KOPT-K1 (cell line): ENCODE results near the gene VSIG10L2.

Experiments
- H3K27ac ChIP-seq: fragments of 200-600 bp; sonication (generic); 2 replicates; pipeline ENCODE4 v1.5.1; 2016; ENCODE audit warnings: antibody characterized with exemption, mild to moderate bottlenecking, low read depth, low read length; ENCODE audit not compliant: poor library complexity, severe bottlenecking
- H3K36me3 ChIP-seq: fragments of 200-600 bp; sonication (generic); 2 replicates; pipeline ENCODE4 v1.5.1; 2017; ENCODE audit warnings: antibody characterized with exemption, mild to moderate bottlenecking, low read length, moderate library complexity; ENCODE audit not compliant: insufficient read depth
- H3K9me3 ChIP-seq: fragments of 200-600 bp; sonication (generic); 2 replicates; pipeline ENCODE4 v1.5.1; 2017; ENCODE audit warnings: antibody characterized with exemption, low read length, mild to moderate bottlenecking; ENCODE audit not compliant: insufficient read depth, poor library complexity, severe bottlenecking

The VSIG10L2 gene

DNA sequence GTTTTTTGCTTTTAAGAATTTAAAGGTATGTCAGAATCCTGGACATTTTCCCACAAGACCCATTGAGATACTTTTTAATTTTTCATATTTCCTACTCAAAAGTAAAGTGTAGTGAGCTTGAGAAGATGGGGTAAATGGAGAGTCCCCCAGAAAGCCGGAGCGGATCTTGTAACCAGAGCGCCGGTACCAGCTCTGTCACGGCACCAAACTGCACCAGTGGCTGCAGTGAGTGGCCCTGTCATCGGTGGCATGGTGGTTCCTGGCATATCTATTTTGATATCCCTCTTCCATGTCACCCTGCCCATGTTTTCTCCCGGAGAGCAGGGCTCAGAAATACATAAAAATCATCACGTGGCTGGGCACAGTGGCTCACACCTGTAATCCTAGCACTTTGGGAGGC, 22.2 kb upstream of the VSIG10L2 start:
- Histone ChIP-seq H3K9me3 (no peaks in the 10 kb centered on the region), H3K36me3 (no peaks in the 10 kb centered on the region), H3K27ac (no peak overlapping the region)

DNA sequence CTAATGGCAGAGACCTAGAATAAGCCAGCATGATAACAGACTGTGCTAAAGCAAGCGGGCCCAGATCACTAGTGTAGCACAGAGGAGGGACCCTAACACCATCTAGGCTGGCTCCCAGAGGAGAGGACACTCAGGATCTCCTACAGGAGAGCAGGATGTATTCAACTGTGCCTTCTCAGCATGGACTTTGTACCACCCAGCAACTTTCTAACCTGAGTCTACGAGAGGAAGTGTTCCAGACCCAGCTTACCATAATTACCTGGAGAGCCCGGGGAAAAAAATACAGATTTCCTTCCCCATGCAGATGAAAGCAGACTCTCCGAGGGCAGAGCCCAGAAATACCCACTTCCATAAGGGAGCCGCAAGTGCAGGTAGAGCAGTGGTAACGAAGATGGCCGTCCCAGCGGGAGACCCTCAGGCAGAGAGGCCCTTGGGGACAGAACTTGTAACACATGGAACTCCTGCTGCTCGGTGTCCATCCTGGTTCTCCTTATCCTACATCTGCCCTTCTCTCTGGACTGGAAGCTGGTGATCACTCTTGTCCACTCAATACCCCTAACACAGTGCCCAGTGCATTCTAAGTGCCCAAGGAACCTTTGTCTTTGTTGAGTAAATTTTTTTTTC, 21.3 kb upstream of the VSIG10L2 start:
- Histone ChIP-seq H3K36me3 (no peaks in the 10 kb centered on the region), H3K9me3 (no peaks in the 10 kb centered on the region), H3K27ac (no peak overlapping the region)

DNA sequence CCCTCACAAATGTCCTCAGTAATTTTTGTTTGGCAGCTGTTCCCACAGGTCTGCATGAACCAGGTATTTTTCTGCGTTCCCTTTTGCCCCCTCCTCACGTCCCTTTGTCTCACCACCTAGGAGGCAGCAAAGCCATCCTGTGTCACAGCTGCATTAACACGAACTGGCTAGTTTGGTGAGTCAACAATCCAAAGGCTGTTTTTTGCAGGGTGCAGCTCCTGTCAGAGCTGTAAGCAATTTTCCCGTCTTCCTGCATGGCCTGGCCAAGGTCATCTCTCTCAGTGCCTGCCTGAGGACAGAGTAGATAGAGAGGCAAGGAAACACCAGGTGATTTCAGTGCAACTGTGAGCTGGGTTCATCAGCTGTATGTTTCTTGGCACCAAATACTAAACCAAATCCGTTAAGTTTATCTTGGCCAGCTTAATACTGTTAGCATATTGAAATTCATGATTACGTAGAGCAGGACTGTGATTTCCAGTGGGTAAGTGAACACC, 20.6 kb upstream of the VSIG10L2 start:
- no peak overlapping the region for H3K27ac ChIP-seq
- no peaks in the 10 kb centered on the region for H3K9me3 ChIP-seq
- no peaks in the 10 kb centered on the region for H3K36me3 ChIP-seq

DNA sequence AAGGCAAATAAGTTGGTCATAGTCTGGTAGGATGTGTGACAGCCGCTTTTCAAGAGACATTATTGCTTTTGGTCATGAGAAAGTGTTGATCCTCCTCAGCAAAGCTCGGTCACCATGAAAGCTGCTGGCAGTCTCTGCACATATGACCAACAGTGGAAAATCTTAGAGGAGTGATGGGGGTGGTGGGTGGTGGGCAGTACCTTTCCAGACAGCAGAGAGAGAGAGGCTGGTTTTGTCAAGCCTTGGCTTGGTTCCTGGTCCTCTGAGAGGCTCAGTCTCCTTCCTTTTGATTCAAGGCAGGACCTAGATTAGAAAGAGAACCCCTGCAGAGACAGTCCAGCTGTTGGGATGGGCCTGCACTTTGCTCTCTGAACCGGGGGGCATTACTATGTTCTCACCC, 20.0 kb upstream of the VSIG10L2 start:
- Histone ChIP-seq H3K27ac (no peak overlapping the region), H3K36me3 (no peaks in the 10 kb centered on the region), H3K9me3 (no peaks in the 10 kb centered on the region)

DNA sequence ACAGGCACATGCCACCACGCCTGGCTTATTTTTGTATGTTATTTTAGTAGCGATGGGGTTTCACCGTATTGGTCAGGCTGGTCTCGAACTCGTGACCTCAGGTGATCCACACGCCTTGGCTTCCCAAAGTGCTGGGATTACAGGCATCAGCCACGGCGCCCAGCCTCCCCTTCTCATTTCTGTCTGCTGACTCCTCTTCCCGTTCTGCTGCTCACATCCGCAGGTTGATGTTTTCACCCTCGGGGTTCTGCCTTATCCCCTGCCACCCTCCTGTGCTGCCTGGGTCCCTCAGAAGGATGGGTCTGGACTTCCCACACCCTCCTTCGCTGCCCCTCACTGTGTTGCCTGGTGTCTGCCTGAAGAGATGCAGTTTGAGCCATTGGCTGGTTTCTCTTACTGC, 19.2 kb upstream of the VSIG10L2 start:
- H3K9me3 ChIP-seq = no peaks in the 10 kb centered on the region
- no peaks in the 10 kb centered on the region for H3K36me3 ChIP-seq
- H3K27ac ChIP-seq = no peak overlapping the region

DNA sequence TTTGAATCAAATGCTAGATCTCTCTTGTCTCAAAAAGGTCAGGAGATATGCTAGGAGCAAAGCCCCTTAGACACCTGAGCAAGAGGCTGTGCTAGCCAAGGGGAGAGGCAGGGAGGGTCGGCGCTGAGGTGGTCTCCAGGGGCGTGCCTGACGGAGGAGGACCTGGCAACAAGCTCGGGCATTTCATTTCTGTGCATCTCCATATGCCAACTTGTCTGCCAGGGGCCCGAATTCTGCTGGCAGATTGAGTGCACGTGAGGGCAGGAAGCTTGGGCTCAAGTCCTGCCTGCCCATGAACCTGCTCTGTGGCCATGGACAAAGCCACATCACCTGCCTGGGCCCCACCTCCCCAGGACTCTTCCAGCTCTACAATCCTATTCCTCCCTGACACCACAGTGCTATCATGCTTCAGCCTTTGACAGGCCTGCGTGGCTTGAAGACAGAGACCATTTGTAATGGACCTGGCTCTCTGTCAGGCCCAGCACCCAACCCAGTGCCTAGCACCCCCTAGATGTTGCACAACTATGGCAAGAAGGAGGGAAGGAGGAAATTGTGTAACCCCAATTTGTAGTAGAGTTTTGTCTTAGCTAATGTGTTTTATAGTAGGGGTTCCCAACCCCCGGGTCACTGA, 16.3 kb upstream of the VSIG10L2 start:
- no peak overlapping the region for H3K27ac ChIP-seq
- H3K9me3 ChIP-seq = no peaks in the 10 kb centered on the region
- H3K36me3 ChIP-seq = no peaks in the 10 kb centered on the region

DNA sequence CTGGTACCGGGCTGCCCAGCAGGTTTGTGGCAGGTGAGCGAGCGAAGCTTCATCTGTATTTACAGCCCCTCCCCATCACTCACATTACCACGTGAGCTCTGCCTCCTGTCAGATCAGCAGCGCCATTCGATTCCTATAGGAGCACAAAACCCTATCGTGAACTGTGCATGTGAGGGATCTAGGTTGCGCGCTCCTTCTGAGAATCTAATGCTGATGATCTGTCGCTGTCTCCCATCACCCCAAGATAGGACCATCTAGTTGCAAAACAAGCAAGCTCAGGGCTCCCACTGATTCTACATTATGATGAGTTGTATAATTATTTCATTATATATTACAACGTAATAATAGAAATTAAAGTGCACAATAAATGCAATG, 15.8 kb upstream of the VSIG10L2 start:
- Histone ChIP-seq H3K27ac (no peak overlapping the region), H3K36me3 (no peaks in the 10 kb centered on the region), H3K9me3 (no peaks in the 10 kb centered on the region)

DNA sequence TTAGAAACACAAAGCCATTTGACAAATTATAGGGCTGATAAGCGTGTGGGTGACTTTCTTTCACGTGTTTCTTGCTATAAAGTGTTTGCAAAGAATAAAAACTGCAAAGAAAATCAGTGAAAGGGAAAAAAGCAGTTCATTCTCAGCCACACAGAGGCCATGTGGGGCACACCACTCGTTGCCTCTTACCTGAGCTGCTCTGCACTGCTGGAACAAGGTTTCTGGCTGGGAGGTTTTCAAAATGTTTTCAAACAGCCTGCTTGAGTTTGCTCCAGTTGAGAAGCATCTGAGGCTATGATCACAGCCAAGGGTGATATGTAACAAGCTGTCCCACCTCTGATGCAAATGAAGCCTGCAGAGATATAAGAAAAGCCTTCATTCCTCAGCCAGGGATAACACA, 14.7 kb upstream of the VSIG10L2 start:
- H3K9me3 ChIP-seq = no peaks in the 10 kb centered on the region
- H3K27ac ChIP-seq = no peak overlapping the region
- no peaks in the 10 kb centered on the region for H3K36me3 ChIP-seq

DNA sequence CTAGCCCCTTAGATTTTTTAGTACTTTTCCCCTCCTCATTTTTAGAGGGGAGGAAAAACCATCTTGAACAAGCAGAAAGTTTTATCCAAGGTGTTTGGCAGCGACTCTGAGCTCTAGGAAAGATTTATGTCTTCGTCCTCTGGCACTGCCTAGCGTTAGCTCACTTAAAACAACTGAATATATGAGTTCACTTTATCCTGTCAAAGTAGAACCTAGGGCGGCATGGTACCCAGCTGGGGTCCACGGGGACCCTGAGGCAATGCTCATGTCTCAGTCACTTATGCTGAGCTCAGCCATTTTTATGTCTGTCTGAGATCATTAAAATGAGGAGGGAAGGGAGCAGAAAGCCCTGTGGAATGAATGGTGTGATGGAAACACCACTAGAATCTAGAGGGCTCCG, 14.2 kb upstream of the VSIG10L2 start:
- H3K36me3 ChIP-seq = no peaks in the 10 kb centered on the region
- no peak overlapping the region for H3K27ac ChIP-seq
- no peaks in the 10 kb centered on the region for H3K9me3 ChIP-seq

DNA sequence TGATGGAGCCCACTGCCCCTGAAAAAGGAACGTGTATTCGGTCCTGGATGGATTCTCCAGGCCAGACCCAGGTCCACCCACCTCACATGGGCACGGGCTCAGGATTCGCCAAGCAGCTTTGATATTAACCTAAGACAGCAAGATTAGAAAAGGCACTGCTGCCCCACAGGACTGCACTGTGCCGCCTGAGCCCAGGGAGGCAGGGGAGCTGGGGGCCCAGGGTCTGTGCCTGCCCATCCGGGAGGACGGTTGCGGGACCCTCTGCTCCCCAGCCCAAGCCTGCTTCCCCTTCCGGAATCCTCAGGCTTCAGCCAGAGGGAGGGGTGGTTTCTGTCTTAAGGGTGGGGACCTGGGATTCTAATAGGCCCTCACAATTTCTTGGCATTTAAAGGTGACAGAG, 13.5 kb upstream of the VSIG10L2 start:
- no peaks in the 10 kb centered on the region for H3K36me3 ChIP-seq
- H3K27ac ChIP-seq = no peak overlapping the region
- H3K9me3 ChIP-seq = no peaks in the 10 kb centered on the region

DNA sequence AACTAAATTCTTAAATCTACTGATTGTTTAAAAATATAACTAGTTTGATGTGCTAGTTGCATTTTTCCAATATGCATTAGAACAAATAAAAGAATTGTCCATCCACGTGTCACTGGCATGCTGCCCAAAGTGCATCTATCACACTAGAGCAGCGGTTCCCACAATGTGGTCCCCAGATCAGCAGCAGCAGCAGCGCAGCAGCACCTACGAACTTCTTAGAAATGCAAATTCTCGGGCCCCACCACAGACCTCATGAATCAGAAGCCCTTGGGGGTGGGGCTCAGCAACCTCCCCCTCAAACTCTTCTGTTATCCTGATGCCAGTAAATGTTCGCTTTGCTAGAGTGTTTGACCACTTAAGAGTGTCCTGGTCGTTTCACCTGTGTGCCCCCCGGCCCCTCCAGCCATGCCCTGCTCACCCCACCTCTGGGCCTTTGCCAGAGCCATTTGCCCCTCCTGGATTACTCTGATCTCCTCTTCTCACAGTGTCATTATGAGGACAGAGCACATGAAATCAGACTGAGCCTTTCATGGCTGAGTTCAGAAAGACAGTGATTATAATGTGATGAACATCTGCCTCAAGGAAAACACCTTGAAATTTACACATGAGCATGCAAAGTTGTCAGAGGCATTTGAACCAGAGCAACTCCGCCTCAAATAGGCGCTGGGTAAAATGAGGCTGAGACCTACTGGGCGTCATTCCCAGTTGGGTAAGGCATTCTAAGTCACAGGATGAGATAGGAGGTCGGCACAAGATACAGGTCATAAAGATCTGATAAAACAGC, 12.6 kb upstream of the VSIG10L2 start:
- Histone ChIP-seq H3K27ac (no peak overlapping the region), H3K36me3 (no peaks in the 10 kb centered on the region), H3K9me3 (no peaks in the 10 kb centered on the region)

DNA sequence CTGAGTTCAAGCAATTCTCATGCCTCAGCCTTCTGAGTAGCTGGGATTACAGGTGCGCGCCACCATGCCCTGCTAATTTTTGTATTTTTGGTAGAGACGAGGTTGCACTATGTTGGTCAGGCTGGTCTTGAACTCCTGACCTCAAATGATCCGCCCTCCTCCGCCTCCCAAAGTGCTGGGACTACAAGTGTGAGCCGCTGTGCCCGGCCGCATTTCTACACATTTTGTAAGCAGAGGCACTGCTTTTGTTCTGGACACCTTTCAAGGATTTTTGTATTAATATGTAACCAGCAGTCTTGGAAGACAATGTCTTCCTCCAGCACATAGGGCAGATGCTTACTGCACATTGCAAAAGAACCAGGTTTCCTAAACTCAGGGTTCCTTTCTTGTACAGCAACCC, 11.4 kb upstream of the VSIG10L2 start:
- Histone ChIP-seq H3K36me3 (no peaks in the 10 kb centered on the region), H3K27ac (no peak overlapping the region), H3K9me3 (no peaks in the 10 kb centered on the region)

DNA sequence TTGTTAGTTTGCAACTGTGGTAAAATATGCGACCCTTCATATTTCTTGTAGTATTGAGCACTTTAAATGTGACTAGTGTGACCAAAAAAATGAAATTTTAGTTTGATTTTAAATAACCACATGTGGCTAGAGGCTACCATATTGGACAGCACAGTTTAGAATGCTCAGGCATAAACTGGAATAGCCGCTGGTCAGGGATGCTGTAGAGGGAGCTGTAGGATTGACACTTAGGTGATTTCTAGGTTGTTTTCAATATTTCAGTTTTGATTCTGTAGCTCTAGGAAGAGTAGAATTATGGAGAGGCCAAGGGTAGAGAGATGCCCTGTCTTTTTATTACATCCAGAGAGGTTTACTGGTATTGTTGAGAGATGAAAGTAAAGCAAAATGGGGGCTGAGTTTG, 10.8 kb upstream of the VSIG10L2 start:
- H3K27ac ChIP-seq = no peak overlapping the region
- H3K36me3 ChIP-seq = no peaks in the 10 kb centered on the region
- no peaks in the 10 kb centered on the region for H3K9me3 ChIP-seq

DNA sequence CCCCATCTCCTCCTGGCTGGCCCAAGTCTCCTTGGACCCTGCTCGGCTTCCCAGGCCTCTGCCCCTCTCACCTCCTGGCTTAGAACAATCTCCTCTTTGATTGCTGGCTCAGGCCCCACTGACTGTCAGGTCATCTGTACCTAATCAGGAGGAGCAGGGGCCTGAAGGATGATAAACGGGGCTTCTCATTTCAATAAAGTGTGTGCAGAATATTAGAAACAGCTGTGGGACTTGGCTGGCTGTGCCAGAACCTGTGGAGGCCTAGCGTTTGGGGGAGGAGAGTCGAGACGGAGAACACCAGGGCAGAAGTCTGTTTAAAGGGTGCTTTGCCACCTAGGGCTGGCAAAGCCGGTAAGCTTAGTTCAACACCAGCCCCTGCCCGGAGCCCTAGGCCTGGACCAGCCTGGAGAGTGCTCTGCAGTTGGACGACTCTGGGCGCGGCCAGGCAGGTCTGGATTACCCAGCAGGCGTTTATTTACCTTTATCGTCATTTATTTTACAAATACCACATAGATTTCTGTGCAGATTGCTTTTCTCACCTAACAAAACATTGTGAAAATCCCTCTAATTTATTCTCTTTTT, 10.1 kb upstream of the VSIG10L2 start:
- Histone ChIP-seq H3K36me3 (no peaks in the 10 kb centered on the region), H3K9me3 (no peaks in the 10 kb centered on the region), H3K27ac (no peak overlapping the region)

DNA sequence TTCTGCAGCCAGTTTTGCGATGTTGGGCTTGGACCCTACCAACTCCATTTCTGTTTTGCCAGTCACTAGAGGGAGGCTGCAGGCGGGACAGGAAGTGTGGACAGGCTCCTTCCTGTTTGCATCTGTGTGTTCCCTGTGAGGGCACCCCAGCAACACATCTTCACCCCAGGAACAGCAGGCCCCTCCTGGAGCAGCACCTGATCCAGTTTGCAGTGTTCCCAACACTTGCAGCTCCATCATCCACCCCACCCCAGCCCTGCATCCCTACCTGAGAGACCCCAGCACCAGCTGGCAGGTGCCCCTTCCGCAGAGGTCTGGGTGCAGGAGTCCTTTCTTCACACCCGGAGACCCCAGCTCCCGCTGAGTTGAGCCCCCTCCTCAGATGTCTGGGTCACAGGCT, 7.4 kb upstream of the VSIG10L2 start:
- Histone ChIP-seq H3K9me3 (no peaks in the 10 kb centered on the region), H3K36me3 (no peaks in the 10 kb centered on the region), H3K27ac (no peak overlapping the region)
